Fibroblast of skin of right biceps (primary cell): Measurements from ENCODE around the gene ACBD6.
"Not testable (repeated sequence)": the region's sequence is repeated elsewhere in the genome, so short reads cannot be mapped to it uniquely, and the experiment has no call there.

ENCODE experiments used
- DNase-seq: peaks from one replicate; pipeline ENCODE4 v3.0.0-alpha.2; 2013

Gene ACBD6

GRCh38 chr1:180502361-180503279, at the start of gene ACBD6:
TSS of gene ACBD6 (minus strand) at chr1:180502577. CDS start at chr1:180502266, 311 bp downstream.
- DNase-seq: peak; percentile 89

DNA sequence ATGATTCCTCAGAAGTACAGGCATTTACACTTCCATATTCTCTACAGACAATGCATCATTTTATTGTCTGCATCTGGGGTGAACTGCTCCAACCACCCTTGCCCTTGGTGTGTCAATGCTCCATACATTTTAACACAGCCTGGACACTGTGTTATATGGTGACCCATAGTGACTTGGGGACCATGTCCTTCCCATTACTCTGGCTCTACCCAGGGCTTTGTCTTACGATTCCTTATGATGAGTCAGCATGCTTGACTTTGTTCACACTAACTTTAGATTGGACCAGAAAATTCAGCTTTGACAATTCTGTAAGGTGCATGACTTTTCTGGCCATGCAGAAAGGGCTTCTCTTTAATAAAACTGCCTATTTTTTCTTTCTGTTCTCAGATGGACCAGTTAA, 49.6 kb upstream of the ACBD6 start:
- no peak for DNase-seq

DNA sequence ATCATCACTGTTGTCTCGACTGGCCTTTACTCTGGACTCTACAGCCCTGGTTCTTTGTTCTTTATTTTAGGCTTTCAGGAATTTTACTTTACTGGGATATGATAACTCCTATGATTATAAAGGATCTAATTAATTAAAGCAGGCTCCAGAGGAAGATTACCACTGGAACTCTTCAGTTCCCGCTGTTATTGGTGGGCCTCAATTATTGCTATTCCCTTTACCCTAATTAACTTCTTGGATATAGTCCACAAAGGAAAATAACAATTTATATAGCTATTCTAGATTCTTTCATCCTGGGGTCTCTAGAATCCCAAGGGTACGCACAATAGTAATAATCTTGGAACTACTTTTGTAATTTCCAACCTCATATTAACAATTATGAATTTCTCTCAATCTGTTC, 47.9 kb upstream of the ACBD6 start:
- DNase-seq: no peak

- DNase-seq: not testable (repeated sequence)
Observed at GRCh38 chr1:180549770-180550169, 47.4 kb upstream of the ACBD6 start.

- no peak for DNase-seq
Observed at GRCh38 chr1:180548686-180549317, 46.4 kb upstream of the ACBD6 start.

DNA sequence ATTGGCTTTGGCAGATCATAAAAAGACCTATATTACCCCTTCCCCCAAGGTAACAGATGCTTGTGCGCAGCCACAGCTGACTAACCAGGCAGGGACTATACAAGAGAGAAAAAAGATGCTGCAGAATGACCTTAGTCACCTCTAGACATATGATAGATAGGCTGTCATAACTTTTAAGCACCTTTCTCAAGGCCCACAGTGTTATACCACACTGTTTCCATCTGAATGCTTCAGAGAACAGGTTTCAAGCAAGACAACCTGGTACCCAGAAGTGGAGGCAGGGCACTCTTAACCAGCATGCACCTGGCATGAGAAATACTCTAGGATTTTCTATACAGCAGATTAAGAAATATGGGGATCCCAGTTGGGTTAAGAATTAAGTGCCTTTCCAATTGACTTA, 43.6 kb upstream of the ACBD6 start:
- no peak for DNase-seq

DNA sequence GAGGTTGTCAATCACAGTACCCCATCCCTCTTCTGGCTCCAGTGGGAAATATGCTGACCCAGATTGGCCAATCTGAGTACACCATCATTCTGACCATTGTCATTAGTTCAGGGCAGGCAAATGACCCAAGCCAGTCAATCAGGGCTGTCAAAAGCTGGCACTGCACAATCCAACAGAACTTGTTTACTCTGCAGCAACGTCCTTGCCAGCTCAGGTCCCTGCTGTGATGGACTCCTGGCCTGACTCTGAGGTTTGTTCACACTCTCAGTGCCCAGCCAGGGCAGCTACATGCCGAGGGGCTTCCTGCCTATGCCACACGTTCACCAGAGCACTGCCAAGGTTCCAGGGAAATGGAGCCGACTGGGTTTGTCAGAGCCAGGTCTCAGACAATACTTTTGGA, 41.7 kb upstream of the ACBD6 start:
- no peak for DNase-seq

DNA sequence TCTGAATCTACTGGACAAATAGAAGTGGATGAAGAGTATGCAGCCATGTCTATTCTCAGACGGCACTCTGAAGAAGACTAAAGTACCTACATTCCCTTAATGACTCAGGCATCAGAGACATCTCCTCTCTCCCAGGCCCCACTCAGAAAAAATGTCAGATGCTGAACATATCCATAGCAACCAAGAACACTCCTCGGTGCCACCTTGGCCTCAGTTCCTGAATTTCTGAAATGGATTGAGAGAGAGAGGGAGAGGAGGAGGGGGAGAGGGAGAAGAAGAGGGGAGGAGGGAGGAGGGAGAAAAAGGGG, 40.4 kb upstream of the ACBD6 start:
- peak; percentile 62 for DNase-seq

DNA sequence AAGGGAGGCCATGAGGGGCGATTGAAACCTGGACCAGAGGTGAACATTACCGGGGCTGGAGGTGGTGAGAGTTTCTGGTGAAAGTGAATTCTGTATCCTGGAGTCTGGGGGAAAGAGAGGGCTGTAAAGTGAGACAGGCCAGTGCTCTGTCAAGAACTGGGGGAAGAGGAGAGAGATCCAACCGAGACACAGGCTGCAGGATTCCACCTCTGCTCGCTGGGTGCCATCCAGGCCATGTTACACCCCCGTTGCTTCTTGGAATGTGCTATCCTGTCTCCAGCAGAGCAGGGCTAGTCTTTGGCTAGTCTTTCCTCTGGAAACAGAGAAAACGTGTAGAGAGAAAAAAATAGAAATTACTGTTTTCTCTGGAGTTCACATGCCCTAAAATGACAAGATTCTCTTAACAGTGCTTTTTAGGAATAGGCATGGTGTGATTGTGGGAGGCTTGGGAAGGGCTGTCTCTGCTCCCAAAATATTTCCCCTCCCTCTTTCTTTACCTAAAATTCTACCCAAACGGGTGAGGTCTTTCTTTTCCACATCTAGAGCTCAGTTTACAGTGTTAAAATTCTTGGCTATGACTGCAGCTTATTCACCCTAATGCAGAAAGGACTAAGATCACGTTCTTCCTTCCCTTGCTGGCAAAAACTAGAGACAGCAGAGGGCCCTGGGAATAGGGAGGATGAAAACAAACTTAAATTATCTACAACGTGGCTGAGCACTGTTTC, 39.9 kb upstream of the ACBD6 start:
- DNase-seq: peak; percentile 37

GRCh38 chr1:180540697-180541594, 38.6 kb upstream of the ACBD6 start:
- DNase-seq: peak; percentile 81

GRCh38 chr1:180539136-180539535, 36.8 kb upstream of the ACBD6 start:
- DNase-seq: no peak

DNA sequence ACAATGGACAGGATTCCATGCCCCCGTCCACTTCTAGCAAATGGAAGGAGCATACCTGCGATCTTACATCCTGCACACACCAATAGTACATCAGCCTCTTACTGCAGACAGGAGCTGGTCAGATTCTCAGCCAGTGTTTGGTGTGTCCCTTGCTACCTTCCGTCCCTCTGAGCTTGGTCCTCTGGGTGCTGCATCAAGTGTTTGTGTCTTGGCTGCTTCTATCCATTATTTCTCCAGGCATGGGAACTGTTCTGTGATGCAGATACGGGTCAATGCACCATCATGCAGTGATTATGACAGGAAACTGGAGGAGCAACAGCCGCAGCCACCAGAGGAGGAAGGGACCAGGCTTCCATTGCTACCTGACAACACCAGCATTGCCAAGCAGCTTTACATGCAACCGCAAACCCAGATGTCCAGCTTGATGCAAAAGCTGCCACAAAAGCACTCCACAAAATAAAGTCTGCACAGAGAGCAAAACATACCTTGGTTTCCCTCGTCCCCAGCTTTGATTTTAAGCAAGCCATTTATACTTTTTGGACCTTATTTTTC, 34.5 kb upstream of the ACBD6 start:
- DNase-seq: no peak

- DNase-seq: no peak
Observed at GRCh38 chr1:180535418-180535999, 33.1 kb upstream of the ACBD6 start.

DNA sequence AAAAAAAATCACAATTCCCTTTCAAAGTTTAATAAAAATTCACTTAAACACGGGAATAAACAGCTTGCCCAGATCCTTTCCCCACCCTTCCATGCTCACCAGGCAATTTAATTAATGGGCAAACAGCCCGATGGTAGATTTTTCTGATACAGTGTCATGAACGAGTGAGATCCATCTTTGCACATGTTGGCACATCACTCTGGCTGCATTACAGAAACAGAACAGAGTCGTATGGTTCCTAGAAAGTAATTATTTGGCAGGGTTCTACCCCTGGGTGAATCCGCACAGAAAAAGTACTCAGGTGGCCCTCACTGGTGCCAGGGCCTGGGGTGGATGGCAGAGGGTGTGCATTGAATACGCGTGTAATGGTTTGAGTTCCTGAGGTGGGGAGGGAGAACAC, 31.8 kb upstream of the ACBD6 start:
- DNase-seq: no peak

GRCh38 chr1:180533266-180533987, 31.1 kb upstream of the ACBD6 start:
- peak; percentile 53 for DNase-seq

GRCh38 chr1:180532854-180533253, 30.5 kb upstream of the ACBD6 start:
- no peak for DNase-seq

DNA sequence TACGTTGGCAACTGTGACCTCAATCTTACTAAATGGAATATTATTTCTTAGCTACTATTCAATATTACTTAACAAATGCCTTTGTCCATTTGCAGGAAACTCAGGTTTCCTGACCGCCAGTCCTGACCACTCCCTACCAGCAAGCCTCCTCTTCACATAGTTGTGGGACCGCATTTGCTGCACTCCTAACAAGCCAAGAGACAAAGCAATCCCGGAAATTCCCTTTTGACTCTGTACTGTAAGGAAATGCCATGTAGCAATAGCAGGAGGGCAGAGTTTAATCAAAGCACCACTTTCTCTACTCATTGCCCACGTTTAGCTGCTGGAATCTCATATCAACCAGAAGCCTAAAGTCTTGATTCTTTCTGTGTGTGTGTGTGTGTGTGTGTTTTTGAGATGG, 28.1 kb upstream of the ACBD6 start:
- DNase-seq: peak; percentile 57

- DNase-seq: no peak
Observed at GRCh38 chr1:180528868-180529470, 26.6 kb upstream of the ACBD6 start.

GRCh38 chr1:180527101-180527669, 24.8 kb upstream of the ACBD6 start:
- DNase-seq: peak; percentile 51

DNA sequence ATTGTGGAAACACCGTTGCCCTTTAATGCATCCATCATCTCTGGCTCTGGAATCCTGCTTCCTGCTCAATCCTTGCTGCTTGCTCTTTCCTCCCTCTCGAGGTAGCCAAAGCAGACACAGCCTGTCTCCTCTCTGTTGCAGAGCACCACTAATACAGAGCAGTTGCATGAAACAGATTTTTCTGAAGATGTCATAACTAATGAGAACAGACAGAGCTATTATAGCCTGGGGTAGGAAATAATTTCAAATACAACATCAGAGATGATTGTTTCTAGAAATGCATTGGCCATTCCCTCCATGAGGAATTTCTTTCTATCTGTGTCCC, 23.3 kb upstream of the ACBD6 start:
- DNase-seq: no peak
